GM18873 (cell line): ENCODE results near the gene CTPS2.

ENCODE experiments used
- ATAC-seq: cut with Tn5 transposase; IDR thresholded peaks from one replicate; pipeline ENCODE4 v1.9.1; 2021; ENCODE audit warnings: mild to moderate bottlenecking, moderate library complexity, moderate number of reproducible peaks; ENCODE audit not compliant: unreplicated experiment, low FRiP score

CTPS2 gene

DNA sequence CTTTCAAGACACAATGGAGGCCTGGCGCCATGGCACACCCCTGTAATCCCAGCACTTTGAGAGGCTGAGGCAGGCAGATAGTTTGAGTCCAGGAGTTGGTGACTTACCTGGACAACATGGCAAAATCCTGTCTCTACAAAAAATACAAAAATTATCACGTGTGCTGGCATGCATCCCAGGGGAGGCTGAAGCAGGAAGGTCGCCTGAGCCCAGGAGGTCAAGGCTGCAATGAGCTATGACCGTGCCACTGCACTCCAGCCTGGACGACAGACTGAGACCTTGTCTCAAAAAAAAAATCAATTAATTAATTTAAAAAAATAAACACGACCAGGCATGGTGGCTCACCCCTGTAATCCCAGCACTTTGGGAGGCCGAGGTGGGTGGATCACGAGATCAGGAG, 2.0 kb upstream of the CTPS2 start:
- ATAC-seq = no peak

DNA sequence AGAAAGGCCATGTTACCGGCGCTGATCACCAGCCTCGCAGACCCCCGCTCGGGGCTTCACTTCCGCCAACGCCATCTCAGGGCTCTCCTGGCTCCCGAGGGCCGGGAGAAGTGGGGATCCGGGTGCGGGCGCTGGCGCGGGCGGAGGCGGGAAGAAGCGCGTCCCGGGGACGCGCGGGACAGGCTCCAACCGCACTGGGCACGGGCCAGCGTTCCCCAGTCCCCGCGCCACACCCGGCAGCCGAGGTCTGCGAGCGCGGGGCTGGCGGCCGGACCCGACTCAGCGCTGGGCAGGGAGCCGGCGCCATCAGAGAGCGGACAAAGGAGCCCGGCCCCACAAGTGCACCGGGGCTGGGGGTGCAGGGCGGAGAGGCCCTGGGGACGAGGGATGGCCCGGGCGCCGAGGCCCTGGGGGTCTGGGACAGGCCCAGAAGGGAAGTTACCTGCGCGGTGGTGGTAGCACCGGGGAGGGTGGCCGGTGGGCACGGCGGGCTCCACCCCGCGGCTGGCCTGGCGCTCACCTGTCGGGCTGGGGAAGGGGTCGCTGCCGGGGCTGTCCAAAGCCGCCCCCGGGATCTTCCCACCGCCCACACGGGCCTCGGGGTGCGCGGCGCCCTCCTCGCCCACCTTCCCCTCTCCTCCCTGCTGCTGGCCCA, 449 bp downstream of the CTPS2 start:
- peak; percentile 25 for ATAC-seq

GRCh38 chrX:16711219-16711811, 1.2 kb downstream of the CTPS2 start:
- ATAC-seq = no peak

DNA sequence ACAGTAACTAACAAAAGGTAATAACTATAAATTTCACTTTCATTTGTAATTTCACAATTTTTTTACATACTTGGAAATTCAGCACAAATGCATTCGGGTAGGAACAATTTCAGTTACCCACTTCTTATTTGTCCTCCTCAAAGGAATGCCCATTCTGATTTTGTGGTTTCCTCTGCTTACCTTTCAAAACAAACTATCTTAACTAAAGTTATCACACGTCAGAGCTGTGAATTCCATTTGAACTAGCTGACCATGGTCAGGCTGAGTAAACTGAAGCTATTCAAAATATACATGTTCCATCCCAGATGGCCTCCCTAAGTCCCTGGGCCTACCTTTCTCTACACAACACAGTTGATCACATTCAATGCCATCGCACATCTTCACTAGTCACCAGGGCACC, 4.5 kb downstream of the CTPS2 start:
- no peak for ATAC-seq

DNA sequence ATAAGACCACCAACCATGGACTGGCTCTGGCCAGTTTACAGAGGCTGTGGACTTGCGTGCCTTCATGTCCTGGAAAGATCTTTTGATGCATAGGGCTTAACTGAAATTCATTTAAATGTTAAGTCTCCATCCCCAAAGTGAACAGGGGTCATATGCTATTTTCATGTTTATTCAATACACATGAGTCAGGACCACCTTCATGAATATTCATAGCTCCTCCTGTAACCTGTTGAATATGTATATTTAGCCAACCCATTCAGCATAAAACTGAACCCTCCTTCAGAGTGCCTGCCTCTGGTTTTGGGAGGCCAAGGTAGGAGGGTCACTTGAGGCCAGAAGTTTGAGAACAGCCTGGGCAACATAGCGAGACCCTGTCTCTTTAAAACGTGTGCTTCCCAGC, 7.1 kb downstream of the CTPS2 start:
- ATAC-seq = no peak

- no peak for ATAC-seq
Observed at GRCh38 chrX:16702700-16703599, 9.5 kb downstream of the CTPS2 start.

- ATAC-seq = no peak
Observed at GRCh38 chrX:16700734-16701133, 11.7 kb downstream of the CTPS2 start.

GRCh38 chrX:16699389-16699788, 13.1 kb downstream of the CTPS2 start:
- no peak for ATAC-seq

- no peak for ATAC-seq
Observed at GRCh38 chrX:16696956-16697355, 15.5 kb downstream of the CTPS2 start.

- no peak for ATAC-seq
Observed at GRCh38 chrX:16695079-16695676, 17.3 kb downstream of the CTPS2 start.

DNA sequence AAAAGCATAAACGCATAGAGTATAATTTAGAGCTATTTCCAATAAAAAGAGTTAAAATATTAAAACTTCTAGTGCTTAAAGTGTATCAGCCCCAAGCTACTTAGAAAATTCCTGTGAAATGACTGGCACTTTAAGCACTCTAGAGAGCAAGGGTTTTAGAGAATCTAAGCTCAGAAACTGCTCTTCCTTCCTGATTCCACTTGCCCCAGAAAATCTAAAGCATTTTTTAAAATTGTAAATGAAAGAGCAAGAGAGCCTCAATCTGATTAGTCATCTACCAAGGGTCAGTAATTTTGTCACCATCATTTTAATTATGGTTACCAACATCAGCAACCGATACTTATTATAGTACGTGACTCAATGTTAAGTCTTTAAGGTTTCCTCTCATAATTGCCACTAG, 25.0 kb downstream of the CTPS2 start:
- ATAC-seq = no peak

DNA sequence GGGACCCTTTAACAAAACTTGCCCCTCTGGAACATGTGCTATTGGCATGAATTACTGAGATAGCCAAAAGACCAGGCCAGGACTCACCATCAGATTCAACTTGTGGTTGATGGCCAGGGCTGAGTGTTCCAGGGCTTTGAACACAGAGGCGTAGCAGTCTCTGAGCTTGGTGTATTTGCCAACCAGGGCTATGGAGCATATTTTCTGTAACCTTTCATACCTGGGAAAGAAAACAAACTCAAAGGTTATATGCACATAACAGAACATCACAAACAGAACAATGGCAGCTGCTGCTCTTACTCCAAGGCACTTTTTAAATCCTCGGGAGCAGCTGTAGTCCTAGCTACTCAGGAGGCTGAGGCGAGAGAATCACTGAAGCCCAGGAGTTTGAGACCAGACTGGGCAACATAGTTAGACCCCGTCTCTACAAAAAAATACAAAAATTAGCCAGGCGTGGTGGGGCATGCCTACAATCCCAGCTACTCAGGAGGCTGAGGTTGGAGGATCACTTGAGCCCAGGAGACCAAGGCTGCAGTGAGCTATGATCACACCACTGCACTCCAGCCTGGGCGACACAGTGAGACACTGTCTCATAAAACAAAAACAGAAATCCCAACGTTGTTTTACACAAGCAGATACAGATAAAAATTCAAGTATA, 29.3 kb downstream of the CTPS2 start:
- ATAC-seq = no peak

DNA sequence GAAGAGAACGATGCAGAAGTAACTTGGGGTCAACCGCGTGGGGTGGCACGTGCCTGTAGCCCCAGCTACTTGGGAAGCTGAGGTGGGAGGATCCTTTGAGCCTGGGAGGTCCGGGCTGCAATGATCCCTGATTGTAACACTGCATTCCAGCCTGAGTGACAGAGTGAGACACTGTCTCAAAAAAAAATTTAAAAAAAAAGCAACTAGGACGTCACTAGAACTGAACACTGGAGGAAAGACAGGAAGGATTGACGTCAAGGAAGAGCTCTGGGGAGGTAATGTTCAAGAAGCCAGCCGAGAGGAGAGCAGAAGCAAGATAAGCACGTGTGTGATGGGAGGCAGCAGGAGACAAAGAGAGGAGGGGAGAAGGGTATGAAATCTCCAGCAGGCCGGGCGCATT, 33.8 kb downstream of the CTPS2 start:
- no peak for ATAC-seq

GRCh38 chrX:16671005-16671404, 41.5 kb downstream of the CTPS2 start:
- no peak for ATAC-seq

- no peak for ATAC-seq
Observed at GRCh38 chrX:16666541-16666940, 45.9 kb downstream of the CTPS2 start.

GRCh38 chrX:16665089-16665488, 47.4 kb downstream of the CTPS2 start:
- no peak for ATAC-seq

DNA sequence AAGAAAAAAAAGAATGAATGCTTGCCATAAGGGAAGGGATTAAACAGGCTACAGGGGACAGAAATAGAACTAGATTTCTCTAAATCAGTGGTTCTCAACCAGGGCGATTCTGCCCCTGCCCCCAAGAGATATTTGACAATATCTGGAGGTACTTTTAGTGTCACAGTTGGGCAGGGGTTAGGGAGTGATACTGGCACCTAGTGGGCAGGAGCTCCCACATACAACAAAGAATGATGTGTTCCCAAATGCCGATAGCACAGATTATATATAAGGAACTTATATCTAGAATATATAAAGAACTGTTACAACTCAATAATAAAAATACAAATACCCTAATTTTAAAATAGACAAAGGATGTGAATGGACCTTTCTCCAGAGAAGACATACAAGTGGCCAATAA, 47.8 kb downstream of the CTPS2 start:
- ATAC-seq = no peak

DNA sequence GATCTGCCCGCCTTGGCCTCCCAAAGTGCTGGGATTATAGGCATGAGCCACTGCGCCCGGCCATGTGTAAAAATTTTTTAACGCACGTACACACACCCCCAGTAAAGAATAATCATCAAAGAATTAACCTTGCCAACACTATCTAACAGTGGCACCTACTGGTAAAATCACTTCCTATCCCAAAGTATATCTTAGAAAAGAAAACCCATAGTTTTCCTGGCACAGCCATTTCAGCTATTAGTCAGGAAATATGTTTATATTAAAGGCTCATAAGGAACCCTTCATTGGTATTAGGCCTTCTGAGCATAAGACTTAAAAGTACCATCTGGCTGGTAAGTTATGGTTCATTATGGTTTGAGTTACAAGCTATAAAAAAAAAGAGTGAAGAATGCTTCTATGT, 48.4 kb downstream of the CTPS2 start:
- ATAC-seq = no peak

DNA sequence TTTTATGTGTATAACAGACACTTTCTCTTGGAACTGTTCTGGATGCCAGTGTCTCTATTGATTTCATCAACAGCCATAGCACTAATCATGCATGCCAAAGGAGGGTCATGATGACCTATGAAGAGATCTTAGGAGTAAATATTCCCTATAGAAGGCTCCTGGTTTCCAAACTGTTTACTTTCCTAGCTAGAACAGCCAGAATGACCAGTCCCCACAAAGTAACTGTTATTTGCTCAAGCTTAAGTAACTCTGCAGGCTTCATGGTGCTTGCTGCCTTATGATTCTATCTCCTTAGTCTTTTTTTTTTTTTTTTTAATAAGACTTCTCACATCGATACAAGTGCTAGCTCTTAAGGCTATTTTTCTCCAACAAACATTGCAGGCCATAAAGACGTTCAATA, 50.1 kb downstream of the CTPS2 start:
- no peak for ATAC-seq

GRCh38 chrX:16661495-16661894, 51.0 kb downstream of the CTPS2 start:
- ATAC-seq = no peak

- ATAC-seq = no peak
Observed at GRCh38 chrX:16659321-16659720, 53.1 kb downstream of the CTPS2 start.
